HL-60 (cell line): ENCODE results near the gene RFK.

Experiments used
- DNase-seq, 2 experiments: peaks; one replicate each; pipeline ENCODE4 v3.0.0-alpha.2; 2010 to 2020; ENCODE audit warnings: low read depth in 1 of 2, low spot score in 1 of 2
- H3K27ac ChIP-seq: fragments of 250-450 bp; sonication (Bioruptor Pico); replicated peaks from 2 replicates; pipeline ENCODE4 v1.5.1; 2020; ENCODE audit warnings: mild to moderate bottlenecking, moderate library complexity
- H3K27me3 ChIP-seq: fragments of 250-450 bp; sonication (Bioruptor Pico); 2 replicates; pipeline ENCODE4 v1.5.1; 2021; ENCODE audit warnings: mild to moderate bottlenecking, moderate library complexity; ENCODE audit not compliant: insufficient read depth, poor library complexity, severe bottlenecking
- H3K4me3 ChIP-seq: replicated peaks from 2 replicates; pipeline ENCODE4 v1.5.1; 2011; ENCODE audit warnings: mild to moderate bottlenecking, control low read depth, low read length; ENCODE audit not compliant: insufficient read depth
- GABPA ChIP-seq: IDR thresholded peaks from 2 replicates; pipeline ENCODE4 v1.6.1; 2012; ENCODE audit warnings: low read depth
- POLR2AphosphoS5 ChIP-seq: IDR thresholded peaks from 2 replicates; pipeline ENCODE4 v1.6.1; 2012; ENCODE audit warnings: low read depth
- SPI1 ChIP-seq: IDR thresholded peaks from 2 replicates; pipeline ENCODE4 v1.6.1; 2012; ENCODE audit warnings: low read depth, mild to moderate bottlenecking, borderline replicate concordance
- TF ChIP-seq, protein P1 (sequence below): IDR thresholded peaks from 2 replicates; pipeline ENCODE4 v1.6.1; 2012; ENCODE audit warnings: low read depth; ENCODE audit not compliant: insufficient replicate concordance
- TF ChIP-seq, protein P2 (sequence below): IDR thresholded peaks from one replicate; pipeline ENCODE4 v1.5.1; 2011; ENCODE audit warnings: low read length, control low read depth, inconsistent platforms; ENCODE audit not compliant: insufficient read depth

Gene RFK

DNA sequence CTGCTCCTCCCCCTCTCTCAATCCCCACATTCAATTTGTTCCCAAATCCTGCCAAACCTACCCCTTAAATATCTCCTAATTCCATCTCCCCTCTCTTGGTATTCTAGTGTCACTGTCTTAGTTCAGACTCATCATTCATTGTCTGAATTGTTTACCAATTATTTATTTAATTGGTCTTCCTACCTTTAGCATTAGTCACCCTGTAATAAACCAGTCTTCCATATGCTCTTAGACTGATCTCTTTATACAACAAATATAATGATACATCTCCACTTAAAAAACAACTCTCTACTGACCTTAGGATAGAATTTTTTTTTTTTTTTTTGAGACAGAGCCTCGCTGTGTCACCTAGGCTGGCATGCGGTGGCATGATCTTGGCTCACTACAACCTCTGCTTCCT, 51.4 kb downstream of the RFK start:
- Histone ChIP-seq H3K27ac (no peak overlapping the region), H3K27me3 (no peaks in the 10 kb centered on the region), H3K4me3 (no peak overlapping the region)
- TF ChIP-seq, protein P1, sequence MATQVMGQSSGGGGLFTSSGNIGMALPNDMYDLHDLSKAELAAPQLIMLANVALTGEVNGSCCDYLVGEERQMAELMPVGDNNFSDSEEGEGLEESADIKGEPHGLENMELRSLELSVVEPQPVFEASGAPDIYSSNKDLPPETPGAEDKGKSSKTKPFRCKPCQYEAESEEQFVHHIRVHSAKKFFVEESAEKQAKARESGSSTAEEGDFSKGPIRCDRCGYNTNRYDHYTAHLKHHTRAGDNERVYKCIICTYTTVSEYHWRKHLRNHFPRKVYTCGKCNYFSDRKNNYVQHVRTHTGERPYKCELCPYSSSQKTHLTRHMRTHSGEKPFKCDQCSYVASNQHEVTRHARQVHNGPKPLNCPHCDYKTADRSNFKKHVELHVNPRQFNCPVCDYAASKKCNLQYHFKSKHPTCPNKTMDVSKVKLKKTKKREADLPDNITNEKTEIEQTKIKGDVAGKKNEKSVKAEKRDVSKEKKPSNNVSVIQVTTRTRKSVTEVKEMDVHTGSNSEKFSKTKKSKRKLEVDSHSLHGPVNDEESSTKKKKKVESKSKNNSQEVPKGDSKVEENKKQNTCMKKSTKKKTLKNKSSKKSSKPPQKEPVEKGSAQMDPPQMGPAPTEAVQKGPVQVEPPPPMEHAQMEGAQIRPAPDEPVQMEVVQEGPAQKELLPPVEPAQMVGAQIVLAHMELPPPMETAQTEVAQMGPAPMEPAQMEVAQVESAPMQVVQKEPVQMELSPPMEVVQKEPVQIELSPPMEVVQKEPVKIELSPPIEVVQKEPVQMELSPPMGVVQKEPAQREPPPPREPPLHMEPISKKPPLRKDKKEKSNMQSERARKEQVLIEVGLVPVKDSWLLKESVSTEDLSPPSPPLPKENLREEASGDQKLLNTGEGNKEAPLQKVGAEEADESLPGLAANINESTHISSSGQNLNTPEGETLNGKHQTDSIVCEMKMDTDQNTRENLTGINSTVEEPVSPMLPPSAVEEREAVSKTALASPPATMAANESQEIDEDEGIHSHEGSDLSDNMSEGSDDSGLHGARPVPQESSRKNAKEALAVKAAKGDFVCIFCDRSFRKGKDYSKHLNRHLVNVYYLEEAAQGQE = no peak
- TF ChIP-seq, protein P2, sequence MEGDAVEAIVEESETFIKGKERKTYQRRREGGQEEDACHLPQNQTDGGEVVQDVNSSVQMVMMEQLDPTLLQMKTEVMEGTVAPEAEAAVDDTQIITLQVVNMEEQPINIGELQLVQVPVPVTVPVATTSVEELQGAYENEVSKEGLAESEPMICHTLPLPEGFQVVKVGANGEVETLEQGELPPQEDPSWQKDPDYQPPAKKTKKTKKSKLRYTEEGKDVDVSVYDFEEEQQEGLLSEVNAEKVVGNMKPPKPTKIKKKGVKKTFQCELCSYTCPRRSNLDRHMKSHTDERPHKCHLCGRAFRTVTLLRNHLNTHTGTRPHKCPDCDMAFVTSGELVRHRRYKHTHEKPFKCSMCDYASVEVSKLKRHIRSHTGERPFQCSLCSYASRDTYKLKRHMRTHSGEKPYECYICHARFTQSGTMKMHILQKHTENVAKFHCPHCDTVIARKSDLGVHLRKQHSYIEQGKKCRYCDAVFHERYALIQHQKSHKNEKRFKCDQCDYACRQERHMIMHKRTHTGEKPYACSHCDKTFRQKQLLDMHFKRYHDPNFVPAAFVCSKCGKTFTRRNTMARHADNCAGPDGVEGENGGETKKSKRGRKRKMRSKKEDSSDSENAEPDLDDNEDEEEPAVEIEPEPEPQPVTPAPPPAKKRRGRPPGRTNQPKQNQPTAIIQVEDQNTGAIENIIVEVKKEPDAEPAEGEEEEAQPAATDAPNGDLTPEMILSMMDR = no peak
- TF ChIP-seq GABPA = no peak
- TF ChIP-seq SPI1 = no peak
- no peak for TF ChIP-seq POLR2AphosphoS5
- no peak for DNase-seq

- TF ChIP-seq, protein P1 = no peak
- no peak for TF ChIP-seq SPI1
- TF ChIP-seq GABPA = no peak
- TF ChIP-seq, protein P2 = no peak
- TF ChIP-seq POLR2AphosphoS5 = no peak
- no peaks in the 10 kb centered on the region for H3K27me3 ChIP-seq
- H3K4me3 ChIP-seq = no peak overlapping the region
- DNase-seq = no peak
- no peak overlapping the region for H3K27ac ChIP-seq
Measured at GRCh38 chr9:76342201-76342600, 52.0 kb downstream of the RFK start.

DNA sequence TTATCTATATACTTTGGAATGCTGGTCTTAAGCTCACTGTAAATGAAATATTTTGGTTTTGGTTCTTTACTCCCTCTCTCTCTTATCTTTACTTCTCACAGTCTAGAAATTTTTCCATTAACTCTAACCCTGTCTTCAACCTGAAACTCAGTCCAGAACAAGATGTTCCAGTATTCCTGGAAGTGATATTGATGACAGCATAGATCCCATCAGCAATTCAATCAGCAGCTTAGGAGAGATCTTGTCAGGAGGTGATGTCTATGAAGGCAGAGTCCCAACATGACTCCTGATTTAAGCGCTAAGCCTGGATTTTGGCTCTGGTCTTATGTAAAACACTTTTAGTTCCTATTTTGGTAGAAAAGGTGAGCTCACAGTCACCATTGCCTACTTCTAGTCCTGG, 52.6 kb downstream of the RFK start:
- H3K27ac ChIP-seq = no peak overlapping the region
- H3K4me3 ChIP-seq = no peak overlapping the region
- no peak for DNase-seq
- no peaks in the 10 kb centered on the region for H3K27me3 ChIP-seq
- TF ChIP-seq, protein P1 = no peak
- TF ChIP-seq, protein P2 = no peak
- TF ChIP-seq POLR2AphosphoS5 = no peak
- TF ChIP-seq SPI1 = no peak
- no peak for TF ChIP-seq GABPA
